ENCODE data around the gene MXD3.

- TF ChIP-seq CTCF (conservative IDR thresholded peaks at IDR 0.05; ENCODE audit: low read depth, low read length) (no peak), POLR2A (IDR thresholded peaks at IDR 0.05; ENCODE audit: low read depth, low read length) (no peak)
These were observed 3.0 kb upstream of the MXD3 start for GRCh38 chr5:177314376-177315342.
